Activated CD4-positive, CD25-positive, alpha-beta regulatory T cell treated with anti-CD3 and anti-CD28 coated beads, Interleukin-2, amount 50 U/mL, for 72 hours (primary cell): ENCODE measurements around the gene STON1.
"Not testable (repeated sequence)": the region's sequence is repeated elsewhere in the genome, so short reads cannot be mapped to it uniquely, and the experiment has no call there.

Experiments
- DNase-seq: peaks from one replicate; pipeline ENCODE4 v3.0.0; 2021

STON1 gene, protein sequence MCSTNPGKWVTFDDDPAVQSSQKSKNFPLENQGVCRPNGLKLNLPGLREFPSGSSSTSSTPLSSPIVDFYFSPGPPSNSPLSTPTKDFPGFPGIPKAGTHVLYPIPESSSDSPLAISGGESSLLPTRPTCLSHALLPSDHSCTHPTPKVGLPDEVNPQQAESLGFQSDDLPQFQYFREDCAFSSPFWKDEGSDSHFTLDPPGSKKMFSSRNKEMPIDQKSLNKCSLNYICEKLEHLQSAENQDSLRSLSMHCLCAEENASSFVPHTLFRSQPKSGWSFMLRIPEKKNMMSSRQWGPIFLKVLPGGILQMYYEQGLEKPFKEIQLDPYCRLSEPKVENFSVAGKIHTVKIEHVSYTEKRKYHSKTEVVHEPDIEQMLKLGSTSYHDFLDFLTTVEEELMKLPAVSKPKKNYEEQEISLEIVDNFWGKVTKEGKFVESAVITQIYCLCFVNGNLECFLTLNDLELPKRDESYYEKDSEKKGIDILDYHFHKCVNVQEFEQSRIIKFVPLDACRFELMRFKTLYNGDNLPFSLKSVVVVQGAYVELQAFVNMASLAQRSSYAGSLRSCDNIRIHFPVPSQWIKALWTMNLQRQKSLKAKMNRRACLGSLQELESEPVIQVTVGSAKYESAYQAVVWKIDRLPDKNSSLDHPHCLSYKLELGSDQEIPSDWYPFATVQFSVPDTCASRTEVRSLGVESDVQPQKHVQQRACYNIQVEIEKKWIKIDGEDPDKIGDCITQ

GRCh38 chr2:48530033-48530811, at the start of gene STON1:
Gene STON1 (plus strand): TSS chr2:48530154. CDS start chr2:48580634, 50,480 bp downstream.
- peak; percentile 44 for DNase-seq

DNA sequence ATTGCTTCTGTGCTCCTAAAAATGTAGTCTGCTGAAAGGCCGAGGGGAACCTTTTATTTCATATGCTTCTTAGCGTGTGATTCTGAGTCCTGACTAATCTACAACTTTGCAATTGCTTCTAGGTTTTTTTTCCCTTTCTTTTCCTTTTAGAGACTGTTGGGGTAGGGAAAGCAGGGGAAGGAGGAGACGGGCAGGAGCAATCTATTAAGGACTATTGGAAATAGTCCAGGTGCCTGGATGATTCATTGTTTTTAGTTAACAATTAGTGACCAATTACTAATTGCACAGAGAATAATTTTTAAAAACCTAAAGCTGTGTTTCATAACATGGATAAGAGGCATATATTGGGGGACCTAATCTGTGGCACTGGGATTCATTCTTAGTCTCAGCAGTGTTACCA, 49.4 kb upstream of the STON1 start:
- no peak for DNase-seq

DNA sequence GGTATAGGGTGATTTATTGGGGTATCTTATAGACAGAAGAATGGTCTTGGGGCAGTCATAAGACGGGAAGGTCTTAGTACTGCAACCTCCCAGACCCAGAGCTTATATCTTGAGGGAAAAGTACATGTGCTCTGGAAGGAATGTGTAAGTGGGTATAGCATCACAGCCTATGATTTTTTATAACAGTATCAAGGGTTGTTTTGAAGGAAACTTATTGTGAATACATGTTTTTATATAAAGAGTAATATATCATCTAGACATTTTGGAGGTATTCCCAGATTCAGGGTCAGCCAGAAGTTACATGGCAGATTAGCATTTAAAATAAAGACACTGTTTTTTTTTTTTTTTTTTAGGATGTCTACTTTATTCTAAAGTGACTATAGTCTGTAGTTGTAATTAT, 47.6 kb upstream of the STON1 start:
- no peak for DNase-seq

GRCh38 chr2:48482769-48483168, 47.2 kb upstream of the STON1 start:
- DNase-seq, result no peak

GRCh38 chr2:48483506-48483905, 46.4 kb upstream of the STON1 start:
- DNase-seq, result no peak

GRCh38 chr2:48483916-48484315, 46.0 kb upstream of the STON1 start:
- DNase-seq, result no peak

GRCh38 chr2:48488545-48488944, 41.4 kb upstream of the STON1 start:
- no peak for DNase-seq

DNA sequence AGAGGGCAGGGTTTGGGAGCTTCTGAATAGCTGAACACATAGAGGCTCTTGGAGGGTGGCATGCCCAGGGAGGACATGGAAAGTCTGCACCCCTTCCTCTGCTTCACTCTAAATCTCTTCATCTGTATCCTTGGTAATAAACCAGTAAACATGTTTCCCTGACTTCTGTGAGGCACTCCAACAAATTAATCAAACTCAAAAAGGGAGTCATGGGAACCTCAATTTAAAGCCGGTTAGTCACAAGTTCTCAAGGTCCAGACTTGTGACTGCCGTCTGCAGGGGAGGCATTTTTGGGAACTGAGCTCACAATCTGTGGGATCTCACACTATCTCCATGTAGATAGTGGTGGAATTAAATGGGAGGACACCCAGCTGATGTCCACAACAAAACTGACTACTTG, 33.1 kb upstream of the STON1 start:
- no peak for DNase-seq

DNA sequence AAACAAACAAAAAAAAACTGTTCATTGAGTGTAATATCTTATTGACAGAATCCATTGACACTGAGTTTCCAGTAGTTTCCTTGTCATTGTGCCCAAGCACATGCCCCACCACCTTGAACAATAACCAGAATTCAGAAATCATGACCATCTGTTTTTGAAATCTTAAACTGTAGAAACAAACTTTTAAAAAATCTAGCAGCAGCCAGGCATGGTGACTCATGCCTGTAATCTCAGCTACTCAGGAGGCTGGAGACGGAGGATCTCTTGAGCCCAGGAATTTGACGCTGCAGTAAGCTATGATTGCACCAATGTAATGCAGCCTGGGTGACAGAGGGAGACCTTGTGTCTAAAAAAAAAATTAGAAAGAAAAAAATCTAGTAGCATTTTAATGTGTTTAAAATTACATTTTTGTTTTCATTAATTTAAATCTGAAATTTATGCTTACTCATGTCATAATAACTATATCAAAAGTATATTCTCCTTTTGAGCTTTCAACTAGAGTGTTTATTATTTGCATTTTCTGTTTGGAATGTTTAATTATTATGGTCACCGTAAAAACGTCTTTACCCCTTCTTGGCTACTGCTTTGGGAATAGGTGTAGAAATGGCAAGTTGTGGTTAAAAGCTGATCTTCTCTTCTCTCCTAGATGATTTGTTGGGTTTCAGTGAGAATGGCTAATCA, 25.2 kb upstream of the STON1 start:
- DNase-seq, result no peak

- no peak for DNase-seq
Measured at GRCh38 chr2:48507111-48507510, 22.8 kb upstream of the STON1 start.

- DNase-seq, result no peak
Measured at GRCh38 chr2:48508461-48509124, 21.4 kb upstream of the STON1 start.

GRCh38 chr2:48510329-48510728, 19.6 kb upstream of the STON1 start:
- no peak for DNase-seq

- no peak for DNase-seq
Measured at GRCh38 chr2:48511849-48512470, 18.0 kb upstream of the STON1 start.

DNA sequence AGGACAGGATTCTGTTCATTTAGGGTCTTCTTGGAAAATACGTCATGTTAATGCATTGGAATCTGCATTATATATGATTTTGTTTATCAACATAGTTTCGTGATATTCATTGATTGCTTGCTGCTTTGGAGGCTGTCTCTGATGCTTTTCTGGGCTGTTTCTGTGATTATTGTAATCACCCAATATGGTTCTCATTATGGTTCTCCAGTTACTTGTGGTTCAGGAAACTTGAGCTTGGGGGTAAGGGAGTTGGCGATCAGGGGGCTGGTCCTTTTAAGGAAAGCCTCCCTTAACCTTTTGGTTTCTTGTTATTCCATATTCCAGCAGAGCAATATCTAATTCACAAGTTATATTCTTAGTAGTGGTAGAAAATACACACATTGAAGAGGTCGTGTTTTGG, 17.4 kb upstream of the STON1 start:
- DNase-seq, result no peak

DNA sequence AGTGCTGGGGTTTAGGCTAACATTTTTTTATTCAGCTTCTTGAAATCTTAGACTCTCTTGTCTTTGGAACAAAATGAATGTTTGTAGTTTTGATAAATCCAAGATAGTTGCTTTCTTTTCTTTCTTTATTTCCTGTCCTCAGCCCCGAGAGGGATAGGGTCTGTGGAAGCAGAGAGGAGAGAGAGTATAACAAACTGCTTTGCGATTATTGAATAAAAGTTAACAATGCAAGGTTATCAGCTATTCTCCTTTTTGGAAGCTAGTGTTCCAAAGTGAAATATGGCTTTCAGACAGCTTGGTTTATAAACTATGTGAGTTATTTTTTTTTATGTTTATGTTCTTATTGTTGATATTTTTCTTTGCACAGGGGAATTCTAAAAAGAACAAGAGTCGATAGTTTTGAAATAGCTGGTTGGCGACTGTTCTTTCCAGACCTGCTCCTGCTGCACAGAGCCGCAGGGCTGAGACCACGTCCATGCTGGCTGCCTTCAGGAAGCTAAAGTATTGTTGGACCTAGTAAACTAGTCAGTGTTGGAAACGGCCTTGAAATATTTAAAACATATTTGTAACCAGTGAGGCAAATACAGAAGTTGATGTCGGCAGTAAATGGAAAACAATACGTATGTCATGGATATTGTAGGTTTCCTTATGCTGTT, 15.5 kb upstream of the STON1 start:
- no peak for DNase-seq

DNA sequence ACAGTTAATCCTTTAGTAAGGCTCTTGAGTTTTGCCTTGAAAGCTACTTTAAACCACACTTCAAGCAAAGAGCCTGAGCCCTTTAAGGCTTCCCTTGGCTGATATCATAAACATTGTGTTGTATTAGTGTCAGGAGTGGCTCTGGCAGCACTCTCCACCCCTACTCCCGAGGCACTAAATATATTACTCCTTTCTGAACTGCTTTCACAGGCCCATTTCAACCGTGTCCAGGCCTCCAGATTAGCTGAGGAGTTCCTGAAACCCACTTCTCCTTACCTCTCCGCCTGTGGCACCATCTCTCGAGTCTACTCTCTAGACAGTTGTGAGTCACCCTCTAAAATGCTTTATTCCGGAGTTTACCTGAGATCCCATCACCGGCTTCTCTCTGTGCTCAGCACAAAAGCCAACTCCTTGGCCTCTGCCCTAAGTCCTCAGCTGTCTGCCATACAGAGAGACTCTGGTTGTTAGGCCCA, 14.4 kb upstream of the STON1 start:
- DNase-seq, result no peak

GRCh38 chr2:48519593-48519992, 10.4 kb upstream of the STON1 start:
- no peak for DNase-seq

DNA sequence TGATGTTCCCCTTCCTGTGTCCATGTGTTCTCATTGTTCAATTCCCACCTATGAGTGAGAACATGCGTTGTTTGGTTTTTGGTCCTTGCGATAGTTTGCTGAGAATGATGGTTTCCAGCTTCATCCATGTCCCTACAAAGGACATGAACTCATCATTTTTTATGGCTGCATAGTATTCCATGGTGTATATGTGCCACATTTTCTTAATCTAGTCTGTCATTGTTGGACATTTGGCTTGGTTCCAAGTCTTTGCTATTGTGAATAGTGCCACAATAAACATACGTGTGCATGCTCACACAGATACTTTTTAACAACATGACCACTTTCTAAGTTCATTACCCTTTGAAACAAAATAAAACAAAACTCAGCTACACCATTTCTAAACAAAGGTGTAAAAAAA, 5.2 kb upstream of the STON1 start:
- DNase-seq, result not testable (repeated sequence)

DNA sequence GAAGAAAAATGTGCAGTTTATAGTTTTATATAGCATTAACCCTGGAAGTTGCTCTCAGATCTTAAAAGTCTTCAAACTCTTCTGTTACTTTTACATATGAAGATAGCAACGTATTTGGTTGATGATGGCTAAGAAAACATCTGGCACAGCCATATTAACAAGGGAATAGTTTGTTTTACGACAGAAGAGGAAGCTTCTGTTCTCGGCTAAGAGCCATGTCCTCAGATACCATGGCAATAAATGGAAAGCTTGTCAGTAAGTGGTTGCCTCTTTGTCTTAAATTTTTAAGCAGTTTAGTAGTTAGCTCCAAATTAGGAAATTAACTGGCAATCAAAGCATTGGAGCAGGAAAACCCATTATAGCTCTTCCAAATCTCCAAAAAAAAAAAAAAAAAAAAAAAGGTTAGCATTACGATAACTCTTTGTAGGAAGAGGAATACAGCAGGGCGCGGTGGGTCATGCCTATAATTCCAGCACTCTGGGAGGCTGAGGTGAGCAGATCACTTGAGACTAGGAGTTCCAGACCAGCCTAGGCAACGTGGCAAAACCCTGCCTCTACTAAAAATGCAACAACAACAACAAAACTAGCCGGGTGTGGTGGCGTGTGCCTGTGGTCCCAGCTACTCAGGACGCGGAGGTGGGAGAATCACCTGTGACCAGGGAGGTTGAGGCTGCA, 4.5 kb upstream of the STON1 start:
- no peak for DNase-seq

DNA sequence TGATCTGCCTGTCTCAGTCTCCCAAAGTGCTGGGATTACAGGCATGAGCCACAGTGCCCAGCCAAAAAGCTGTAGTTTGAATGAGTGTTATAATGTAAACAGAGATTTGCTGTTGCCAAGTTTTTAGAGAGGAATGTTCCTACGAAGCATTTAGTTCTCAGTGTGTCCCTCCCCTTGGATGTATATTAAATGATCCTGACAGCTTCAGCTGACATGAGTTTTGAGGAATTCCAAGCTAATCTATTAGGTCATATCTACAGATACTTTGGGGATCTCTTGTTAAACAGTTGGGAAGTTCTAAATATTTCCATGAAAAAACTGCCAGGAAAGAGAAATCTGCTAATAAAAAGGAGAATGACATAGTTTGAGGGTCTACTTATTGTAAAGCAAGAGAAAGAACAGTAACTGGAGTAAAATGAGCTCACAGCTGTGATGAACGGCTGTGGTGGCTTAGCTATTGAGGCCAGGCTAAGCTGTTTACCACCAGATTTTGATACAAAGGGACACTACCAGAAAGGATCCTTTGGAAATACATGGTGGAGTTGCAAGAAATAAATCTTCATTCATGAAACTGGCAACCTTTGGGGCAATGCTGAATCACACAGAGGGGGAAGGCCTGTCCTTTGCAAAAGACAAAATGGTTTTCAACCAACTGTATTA, 2.6 kb upstream of the STON1 start:
- no peak for DNase-seq
